HG03097 (cell line): ENCODE results near the gene SRRT.
"Not testable (repeated sequence)": the region's sequence is repeated elsewhere in the genome, so short reads cannot be mapped to it uniquely, and the experiment has no call there.

Source experiments
- ATAC-seq: cut with Tn5 transposase; IDR thresholded peaks from one replicate; pipeline ENCODE4 v1.9.1; 2021; ENCODE audit not compliant: unreplicated experiment, low FRiP score

The SRRT gene

DNA sequence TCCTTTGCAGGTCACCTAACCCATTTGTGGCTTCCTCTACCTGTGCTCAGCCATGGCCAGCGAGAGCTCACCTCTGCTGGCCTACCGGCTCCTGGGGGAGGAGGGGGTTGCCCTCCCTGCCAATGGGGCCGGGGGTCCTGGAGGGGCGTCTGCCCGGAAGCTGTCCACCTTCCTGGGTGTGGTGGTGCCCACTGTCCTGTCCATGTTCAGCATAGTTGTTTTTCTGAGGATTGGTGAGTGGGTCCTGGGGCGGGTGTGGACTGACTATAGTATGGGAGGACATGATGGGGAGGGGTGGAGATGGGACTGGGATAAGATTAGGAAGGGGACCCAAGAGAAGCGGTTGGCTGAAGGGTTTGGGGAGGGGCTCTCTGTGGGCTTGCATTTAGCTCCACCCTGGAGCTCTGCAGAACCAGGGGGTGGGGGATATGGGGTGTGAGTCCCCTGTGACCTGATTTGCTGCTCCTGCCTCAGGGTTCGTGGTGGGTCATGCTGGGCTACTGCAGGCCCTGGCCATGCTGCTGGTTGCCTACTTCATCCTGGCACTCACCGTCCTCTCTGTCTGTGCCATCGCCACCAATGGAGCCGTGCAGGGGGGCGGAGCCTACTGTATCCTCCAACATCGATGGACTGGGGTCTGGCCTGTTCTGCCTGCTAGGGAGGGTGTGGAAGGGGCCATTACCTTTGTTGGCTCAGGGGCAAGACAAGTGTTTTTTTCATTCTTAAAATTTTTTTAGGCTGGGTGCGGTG is 20.6 kb upstream of the SRRT start:
- no peak for ATAC-seq

DNA sequence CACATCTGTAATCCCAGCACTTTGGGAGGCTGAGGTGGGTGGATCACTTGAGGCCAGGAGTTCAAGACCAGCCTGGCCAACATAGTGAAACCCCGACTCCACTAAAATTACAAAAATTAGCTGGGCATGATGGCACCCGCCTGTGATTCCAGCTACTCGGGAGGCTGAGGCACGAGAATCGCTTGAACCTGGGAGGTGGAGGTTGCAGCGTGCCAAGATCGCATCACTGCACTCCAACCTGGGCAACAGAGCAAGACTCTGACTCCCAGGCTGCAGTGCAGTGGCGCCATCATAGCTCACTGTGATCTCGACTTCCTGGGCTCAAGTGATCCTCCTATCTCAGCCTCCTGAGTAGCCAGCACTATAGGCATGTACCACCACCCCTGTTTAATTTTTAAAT is 20.0 kb upstream of the SRRT start:
- not testable (repeated sequence) for ATAC-seq

DNA sequence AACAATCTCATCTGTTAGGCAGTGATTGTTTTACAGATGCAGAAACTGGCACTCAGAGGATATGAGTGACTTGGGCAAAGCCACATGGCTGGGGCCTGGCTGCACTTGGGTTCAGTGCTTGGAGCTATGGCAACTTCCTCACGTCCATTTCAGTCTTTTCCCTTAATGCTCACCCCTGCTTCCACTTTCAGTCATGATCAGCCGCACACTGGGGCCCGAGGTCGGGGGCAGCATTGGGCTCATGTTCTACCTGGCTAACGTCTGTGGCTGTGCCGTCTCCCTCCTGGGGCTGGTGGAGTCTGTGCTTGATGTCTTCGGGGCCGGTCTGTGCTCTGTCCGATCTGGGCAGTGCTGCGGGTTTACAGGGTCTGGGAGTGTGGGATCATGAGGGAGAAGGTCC is 19.4 kb upstream of the SRRT start:
- ATAC-seq: no peak

DNA sequence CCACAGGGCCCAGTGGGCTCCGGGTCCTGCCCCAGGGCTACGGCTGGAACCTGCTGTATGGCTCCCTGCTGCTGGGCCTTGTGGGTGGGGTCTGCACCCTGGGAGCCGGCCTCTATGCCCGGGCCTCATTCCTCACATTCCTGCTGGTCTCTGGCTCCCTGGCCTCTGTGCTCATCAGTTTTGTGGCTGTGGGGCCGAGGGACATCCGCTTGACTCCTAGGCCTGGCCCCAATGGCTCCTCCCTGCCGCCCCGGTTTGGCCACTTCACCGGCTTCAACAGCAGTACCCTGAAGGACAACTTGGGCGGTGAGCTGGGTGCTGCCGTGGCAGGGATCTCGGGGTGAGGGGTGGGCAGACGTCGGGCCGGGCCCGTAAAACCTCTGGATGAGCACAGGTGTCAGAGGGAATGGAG is 18.0 kb upstream of the SRRT start:
- no peak for ATAC-seq

DNA sequence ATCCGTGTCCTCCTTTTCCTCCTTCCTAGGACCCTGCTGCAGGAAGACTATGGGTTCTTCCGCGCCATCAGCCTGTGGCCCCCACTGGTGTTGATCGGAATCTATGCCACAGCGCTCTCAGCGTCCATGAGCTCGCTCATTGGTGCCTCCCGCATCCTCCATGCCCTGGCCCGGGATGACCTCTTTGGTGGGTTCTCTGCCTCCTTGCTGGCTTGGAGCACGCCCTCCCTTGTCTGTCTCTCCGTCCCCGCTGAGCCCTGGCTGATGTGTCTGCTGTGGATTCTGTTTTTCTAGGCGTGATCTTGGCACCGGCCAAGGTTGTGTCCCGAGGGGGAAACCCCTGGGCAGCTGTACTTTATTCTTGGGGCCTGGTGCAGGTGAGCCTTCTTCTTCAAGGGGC is 15.0 kb upstream of the SRRT start:
- ATAC-seq: no peak

DNA sequence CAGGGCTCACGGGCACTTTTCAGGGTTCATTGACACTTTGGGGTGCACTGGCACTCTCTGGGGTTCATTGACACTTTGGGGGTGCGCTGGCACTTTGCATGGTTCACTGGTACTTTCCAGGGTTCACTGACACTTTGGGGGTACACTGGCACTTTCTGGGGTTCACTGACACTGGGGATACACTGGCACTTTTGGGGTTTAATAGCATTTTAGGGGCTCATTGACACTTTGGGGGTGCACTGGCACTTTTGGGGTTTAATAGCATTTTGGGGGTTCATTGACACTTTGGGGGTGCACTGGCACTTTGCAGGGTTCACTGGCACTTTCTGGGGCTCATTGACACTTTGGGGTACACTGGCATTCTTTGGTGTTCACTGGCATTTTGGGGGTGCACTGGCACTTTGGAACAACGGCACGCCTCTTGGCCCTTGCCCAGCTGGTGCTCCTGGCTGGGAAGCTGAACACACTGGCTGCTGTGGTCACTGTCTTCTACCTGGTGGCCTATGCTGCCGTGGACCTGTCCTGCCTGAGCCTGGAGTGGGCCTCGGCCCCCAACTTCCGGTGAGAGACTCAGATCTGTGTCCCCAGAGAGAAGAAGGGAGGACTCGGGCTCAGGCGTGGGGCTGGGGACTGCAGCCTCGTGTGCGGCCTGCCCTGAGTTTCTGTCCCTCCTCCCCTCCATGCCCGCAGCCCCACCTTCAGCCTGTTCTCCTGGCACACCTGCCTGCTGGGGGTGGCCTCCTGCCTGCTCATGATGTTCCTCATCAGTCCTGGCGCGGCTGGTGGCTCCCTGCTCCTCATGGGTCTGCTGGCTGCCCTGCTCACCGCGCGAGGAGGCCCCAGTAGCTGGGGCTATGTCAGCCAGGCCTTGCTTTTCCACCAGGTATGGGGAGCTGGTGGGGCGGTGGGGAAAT is 13.9 kb upstream of the SRRT start:
- ATAC-seq: no peak

DNA sequence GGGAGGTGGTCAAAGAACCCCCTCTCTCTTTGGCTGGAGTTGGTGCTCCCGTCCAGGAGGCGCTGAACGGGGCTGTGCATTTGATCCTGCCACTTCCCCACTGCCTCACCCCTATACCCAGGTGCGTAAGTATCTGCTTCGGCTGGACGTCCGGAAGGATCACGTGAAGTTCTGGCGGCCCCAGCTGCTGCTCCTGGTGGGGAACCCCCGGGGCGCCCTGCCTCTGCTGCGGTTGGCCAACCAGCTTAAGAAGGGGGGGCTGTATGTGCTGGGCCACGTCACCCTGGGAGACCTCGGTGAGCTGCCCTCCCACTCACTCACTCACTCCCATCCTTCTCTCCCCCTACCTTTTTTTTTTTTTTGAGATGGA is 13.3 kb upstream of the SRRT start:
- ATAC-seq: no peak

DNA sequence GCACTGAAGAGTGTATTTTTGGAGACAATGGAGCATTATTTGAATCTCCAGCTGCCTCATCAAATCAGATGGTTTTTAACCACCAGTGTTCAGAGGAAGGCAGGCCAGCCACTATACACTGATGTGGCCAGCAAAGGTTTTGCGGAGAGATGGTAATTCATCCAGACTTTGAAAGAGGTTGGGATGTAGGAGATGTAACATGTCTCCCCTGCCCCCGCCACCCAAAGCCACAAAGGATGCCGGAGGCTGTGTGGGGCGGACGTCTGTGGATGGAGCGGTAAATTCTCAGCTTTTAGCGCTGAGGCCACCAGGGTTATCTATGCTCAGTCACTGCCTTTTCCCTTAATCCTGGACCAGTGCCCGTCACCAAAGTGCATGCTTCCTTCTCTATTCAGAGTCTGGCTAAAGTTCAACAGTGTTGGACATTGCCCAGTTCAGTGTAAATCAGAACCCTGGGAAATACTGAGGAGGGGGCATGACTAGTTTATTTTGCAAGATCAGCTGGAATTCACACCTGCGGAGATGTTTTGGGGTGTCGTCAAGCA is 11.4 kb upstream of the SRRT start:
- no peak for ATAC-seq

DNA sequence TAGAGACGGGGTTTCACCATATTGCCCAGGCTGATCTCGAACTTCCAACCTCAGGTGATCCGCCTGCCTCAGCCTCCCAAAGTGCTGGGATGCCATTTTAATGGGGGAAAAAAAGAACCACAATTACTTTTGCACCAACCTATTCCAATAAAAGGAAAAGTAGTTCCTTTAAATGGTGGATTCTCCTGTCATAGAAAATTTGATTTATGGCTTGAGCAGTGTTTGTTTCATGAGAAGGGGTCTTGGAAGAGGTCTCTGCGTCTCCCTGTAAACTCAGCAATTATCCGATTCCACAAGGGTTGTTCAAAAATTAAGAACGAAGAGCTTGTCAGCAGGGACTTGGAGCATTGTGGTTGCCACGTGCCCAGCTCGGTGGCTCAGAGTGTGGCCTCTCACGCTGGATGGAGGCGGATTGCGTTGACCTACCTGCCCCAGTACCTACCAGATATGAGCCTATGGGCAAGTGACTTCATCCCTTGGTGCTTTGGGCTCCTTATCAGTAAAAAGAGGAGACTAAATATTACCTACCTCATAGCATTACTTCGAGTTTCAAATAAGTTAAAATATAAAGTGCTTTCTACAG is 10.5 kb upstream of the SRRT start:
- ATAC-seq: no peak

DNA sequence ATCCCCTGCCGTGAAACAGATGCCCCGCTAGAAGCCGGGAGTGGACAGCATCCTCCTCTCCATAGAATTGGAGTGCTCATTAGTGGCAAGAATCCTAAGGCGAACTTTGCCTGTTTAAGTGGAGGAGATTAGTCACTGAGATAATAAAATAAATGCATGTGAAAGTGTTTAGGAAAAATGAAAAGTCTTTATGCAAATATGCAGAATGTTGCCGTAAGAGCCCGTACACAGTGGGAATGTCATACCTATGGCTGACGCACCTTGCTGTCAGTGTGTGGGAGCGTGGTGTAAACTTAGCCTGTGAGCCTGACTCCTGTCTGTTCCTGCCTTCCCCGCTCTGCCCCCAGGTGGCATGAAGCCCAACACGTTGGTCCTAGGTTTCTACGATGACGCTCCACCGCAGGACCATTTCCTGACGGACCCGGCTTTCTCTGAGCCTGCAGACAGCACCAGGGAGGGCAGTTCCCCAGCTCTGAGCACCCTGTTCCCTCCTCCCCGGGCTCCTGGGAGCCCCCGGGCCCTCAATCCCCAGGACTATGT is 9.5 kb upstream of the SRRT start:
- no peak for ATAC-seq

DNA sequence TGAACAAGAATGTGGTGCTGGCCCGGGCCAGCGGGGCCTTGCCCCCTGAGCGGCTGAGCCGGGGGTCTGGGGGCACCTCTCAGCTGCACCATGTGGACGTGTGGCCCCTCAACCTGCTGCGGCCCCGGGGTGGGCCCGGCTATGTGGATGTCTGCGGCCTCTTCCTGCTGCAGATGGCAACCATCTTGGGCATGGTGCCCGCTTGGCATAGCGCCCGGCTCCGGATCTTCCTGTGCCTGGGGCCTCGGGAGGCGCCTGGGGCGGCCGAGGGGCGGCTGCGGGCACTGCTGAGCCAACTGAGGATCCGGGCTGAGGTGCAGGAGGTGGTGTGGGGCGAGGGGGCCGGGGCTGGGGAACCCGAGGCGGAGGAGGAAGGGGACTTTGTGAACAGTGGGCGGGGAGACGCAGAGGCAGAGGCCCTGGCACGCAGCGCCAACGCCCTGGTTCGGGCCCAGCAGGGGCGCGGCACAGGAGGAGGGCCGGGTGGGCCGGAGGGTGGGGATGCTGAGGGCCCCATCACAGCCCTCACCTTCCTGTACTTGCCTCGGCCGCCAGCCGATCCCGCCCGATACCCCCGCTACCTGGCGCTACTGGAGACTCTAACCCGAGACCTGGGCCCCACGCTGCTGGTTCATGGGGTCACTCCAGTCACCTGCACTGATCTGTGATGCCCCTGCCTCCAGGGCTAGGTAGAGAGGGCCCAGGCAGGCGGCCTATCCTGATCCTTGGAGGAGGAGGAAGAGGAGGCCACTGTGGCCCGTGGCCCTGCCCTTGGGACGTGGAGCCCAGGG is 8.8 kb upstream of the SRRT start:
- ATAC-seq: no peak

DNA sequence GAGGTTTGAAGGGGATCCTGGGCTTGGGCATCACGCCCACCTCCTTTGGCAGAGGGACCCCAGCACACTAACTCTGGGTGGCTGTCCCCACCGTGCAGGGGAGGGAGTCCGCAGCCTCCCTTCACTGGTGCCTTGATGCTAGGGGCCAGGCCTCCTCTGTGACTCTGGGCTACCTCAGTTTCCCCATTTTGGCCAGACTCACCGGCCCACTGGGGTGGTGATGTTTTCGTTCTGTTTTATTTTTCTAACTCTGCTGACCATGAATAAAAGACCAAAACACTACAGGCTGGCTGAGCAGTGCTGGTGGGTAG is 8.2 kb upstream of the SRRT start:
- no peak for ATAC-seq

DNA sequence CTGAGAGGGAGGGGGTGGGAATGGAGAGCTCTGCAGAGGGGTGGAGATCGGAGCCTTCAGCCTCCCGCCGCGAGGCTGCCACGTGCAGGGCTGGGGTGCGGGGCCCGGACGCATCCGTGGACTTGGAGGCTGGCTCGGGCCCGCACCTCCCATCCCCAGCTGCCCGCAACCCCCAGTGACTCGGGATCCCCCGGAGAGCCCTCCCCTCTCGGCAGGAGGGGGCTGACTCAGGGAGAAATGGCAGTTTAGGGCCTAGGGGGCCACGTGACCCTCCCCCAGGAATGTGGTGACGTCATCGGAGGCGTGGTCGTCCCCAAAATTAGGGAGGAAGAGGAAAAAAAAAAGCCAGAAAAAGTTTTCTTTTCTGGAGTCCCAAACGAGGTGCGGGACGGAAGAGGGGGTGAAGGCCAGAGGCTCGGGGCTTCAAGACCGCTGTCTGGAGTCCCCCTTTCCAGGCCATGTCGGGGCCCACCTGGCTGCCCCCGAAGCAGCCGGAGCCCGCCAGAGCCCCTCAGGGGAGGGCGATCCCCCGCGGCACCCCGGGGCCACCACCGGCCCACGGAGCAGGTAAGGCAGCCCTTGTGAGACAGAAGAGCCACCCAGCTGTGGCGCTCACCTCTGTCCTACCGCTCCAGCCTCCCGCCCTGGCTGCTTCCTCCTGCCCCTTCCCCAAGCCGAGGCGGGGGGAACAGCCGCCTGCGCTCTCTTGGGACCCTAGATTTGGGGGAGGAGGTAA is 7.7 kb upstream of the SRRT start, which contains the start of gene TRIP6:
TSS of gene TRIP6 (plus strand) at position 348 of the 736 bp plus-strand sequence. CDS start at position 459, 111 bp downstream.
- no peak for ATAC-seq

DNA sequence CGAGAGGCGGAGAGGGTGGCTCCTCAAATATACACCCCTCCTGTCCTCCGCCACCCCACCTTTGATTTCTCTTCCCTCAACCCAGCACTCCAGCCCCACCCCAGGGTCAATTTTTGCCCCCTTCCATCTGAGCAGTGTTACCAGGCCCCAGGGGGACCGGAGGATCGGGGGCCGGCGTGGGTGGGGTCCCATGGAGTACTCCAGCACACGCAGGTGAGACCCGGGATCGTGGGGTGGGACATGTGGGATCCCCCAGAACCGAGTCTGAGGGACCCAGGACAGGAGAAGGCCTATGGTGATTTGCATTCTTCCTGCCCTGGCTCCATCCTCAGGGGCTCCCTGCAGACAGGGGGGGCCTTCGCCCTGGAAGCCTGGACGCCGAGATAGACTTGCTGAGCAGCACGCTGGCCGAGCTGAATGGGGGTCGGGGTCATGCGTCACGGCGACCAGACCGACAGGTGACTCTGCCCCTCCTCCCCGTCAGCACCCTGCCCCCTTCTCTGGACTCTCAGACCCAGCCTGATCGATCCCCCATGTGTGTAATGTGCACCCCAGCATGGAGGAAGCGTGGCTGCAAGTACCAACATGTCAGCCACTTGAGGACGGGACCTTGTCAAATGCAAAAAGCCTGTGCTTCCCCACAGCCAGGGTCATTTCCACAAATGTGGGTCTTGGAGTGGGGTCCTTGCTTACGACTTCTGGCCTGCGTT is 7.0 kb upstream of the SRRT start:
- no peak for ATAC-seq

DNA sequence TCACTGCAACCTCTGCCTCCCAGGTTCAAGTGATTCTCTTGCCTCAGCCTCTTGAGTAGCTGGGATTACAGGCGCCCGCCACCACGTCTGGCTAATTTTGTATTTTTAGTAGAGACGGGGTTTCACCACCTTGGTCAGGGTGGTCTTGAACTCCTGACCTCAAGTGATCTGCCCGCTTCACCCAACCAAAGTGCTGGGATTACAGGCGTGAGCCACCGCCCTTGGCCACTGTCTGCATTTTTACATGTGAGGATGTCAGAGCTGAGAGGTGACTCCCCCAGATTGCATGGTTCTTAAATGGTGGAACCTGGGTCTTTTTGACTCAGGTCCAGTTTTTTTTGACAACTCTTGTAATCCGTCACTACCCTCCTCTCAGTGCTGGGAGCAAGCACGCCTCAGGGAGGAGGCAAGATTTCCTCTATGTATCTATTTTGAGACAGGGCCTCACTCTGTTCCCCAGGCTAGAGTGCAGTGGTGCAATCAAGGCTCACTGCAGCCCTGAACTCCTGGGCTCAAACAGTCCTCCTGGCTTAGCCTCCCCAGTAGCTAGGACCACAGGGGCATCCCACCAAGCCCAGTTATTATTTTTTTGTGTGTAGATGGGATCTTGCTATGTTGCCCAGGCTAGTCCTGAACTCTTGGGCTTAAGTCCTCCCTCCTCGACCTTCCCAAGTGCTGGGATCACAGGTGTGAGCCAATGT is 1.2 kb upstream of the SRRT start:
- ATAC-seq: no peak

DNA sequence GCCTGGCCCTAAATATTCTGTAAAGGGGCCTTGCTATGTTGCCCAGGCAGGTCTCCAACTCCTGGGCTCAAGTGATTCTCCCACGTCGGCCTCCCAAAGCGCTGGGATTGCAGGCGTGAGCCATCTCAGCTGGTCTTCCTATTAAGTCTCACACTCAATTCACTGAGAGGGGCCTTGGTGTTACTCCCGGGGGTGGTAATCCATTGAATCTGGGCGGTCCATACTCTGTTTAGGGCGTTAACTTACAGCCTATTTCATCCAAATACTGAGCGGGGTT is 665 bp upstream of the SRRT start:
- ATAC-seq: no peak

DNA sequence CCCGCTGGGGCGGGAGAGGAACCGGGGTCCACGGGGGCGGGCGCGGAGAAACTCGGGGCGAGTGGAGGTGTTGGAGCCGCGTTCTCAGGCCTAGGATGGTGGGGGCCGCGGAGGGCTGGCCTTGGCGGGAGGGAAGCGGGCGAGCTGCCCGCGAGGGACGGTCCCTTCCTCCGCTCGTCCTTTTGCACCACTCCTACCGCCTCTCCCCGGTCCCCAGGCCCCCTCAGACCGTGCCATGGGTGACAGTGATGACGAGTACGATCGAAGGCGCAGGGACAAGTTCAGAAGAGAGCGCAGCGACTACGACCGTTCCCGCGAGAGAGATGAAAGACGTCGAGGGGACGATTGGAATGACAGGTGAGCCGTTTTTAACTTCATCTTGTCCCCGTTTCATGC is 451 bp downstream of the SRRT start:
- no peak for ATAC-seq

DNA sequence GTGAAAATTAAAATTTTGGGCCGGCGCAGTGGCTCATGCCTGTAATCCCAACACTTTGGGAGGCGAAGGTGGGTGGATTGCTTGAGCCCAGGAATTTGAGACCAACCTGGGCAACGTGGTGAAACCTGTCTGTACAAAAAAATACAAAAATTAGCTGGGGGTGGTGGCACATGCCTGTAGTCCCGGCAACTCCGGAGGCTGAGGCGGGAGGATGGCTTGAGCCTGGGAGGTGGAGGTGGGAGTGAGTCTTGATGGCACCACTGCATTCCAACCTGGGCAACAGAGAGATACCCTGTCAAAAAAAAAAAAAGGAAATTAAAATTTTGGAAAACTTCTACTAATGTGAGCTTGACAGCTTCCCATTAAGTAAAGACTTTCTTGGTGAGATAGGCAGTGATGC is 3.1 kb downstream of the SRRT start:
- ATAC-seq: no peak

DNA sequence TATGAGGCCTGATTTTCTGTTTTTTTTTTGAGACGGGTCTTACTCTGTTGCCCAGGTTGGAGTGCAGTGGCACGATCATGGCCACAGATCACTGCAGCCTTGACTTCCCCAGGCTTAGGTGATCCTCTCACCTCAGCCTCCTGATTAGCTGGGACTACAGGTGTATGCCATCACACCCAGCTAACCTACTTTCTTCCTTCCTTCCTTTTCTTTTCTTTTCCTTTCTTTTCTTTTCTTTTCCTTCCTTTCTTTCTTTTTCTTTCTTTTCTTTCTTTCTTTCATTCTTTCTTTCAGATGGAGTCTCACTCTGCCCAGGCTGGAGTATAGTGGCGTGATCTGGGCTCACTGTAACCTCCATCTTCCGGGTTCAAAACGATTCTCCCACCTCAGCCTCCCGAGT is 3.8 kb downstream of the SRRT start:
- ATAC-seq: no peak
